GM19467 (cell line): ENCODE results near the gene THUMPD3.

Experiments
- ATAC-seq: cut with Tn5 transposase; IDR thresholded peaks from one replicate; pipeline ENCODE4 v1.9.1; 2021; ENCODE audit warnings: mild to moderate bottlenecking, moderate library complexity; ENCODE audit not compliant: unreplicated experiment

THUMPD3 gene

DNA sequence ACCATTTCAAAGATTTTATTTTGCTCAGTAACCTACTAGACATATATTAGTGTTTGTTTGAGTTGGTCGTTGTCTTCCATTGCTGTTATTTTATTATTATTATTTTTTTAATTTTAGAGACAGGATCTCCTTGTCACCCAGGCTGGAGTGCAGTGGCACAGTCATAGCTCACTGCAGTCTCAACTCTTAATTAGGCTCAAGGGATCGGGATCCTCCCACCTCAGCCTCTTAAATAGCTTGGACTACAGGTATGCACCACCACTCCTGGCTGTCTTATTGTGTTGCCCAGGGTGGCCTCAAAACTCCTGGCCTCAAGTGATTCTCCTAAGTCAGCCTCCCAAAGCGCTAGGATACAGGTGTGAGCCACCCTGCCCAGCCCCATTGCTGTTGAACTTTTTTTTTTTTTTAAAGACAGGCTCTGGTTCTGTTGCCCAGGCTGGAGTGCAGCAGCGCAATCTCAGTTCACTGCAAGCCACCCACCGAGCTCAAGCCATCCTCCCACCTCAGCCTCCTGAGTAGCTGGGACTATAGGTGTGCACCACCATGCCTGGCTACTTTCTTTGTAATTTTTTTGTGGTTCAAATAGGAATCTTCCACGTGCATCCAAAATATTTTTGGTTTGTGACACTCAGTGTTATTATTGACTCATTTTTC lies 52.8 kb downstream of the THUMPD3 start:
- no peak for ATAC-seq

DNA sequence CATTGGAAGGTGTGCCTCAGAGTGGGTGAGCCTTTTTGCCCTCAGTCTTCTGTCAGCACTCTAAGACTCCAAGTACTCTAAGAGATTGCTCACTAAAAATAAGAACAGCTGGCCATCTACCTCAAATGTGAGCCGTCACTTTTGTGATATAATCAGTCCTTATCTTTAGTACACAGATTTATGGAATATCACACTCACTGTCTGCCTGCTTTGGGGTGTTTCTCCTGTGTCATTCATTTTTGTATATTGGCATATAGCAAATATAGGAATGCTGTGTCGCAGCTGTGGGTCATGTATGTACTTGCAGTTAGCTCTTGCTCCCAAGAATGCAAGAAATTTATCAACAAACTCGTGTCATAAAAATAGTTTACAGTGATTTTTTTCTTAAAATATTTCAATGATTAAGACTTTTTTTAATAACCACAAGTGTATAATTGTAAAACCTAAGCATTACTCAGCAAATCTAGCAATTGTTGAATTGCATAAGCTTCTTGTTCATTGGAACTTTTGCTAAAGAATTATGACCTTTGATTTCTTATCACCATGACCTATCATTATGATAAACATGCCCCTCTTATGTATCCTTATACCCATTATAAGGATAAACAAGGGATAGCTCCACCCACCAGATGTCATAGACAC lies 53.4 kb downstream of the THUMPD3 start:
- no peak for ATAC-seq

DNA sequence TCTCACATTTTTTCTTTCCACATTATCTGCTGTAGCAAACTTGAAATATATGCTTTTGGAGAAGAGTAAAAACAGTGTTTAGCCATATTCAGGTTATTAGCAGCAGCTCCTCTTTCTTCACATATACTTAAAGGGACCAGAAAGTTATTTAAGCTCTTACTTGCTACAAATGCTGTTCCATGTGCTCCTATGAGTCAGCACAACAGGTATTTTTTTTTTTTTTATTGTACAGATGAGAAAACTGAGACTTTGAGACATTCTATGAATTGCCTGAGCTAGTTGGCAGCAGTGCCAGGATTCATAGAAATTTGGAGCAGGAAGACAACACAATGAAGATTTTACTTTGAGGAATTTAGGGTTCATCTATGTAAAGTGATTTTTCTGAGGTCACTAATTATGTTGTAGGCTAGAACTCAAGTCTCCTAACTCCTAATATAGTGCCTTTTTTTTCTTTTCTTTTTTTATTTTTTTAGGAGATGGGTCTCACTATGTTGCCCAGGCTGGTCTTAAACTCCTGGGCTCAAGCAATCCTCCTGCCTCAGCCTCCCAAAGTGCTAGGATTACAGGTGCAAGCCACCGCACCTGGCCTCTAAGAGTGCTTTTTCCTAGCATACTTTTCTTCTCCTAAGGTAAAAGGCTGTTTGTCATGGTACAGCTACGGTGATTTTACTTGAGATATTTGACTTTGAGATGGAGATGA lies 58.1 kb downstream of the THUMPD3 start:
- ATAC-seq: no peak

DNA sequence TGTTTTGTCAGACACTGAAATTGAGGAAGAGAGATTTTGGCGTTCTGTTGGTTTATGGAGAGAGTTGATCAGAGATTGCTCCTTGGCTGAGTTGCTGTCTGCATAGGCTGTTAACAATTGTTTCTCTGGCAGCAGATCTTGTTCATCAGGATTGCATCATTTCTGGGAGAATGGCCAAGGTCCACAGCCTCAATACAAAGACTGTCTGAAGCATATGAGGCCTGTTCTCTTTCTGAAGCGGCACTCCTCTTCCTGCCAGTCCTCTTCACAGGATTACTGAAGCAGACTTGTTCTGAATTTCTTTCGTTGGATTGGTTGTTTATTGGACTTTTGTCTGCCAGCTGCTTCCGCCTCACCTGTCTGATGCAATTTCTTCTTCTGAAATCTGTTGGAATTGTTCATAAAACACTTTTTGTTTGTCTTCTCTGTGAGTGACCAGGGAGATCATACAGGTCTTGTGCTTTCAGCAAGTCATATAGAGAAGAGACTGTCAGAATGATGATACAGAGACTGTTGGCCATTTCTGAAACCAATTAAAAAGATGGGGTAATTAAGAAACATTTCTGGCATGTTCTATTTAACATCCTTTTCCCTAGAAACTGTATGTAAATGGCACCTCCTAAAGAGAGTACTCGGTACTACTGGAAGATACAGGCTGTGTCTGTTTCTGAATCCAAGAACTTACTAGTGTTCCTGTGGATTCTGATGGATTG lies 60.0 kb downstream of the THUMPD3 start:
- no peak for ATAC-seq

DNA sequence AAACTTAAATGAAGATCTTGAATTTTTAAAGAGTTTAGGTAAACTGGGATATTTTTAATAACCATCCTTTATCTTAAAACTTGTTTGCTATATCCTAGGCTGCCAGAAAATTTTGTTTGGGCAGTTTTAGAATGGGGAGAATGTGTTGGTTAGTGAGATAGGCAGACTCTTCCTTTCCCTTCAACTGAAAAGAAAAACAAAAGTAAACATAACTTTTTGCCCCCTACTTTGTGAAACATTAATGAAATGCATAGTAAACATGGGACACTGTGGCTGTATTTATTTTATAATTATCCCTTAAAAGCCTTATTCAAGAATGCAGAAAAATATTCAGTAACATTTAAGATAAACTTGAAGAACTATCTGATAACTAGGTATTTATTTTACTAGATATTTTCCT lies 65.6 kb downstream of the THUMPD3 start:
- no peak for ATAC-seq

DNA sequence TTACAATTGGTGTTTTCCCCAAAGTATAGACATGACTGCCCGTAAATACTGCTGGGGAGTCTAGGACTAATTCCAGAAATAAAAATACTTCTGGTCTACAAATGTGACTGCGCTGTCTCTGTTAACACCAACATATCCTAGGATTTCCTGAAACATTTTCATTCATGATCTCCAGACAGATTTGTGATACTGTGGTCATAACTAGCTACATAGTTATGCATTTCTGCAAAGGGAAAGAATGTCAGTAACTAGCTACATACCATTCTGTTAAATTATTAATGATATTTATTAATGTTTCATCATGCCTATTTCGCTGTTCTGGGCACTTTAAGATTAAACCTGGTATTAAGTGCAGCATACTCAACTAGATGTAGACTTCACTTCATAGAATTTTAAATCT lies 67.9 kb downstream of the THUMPD3 start:
- ATAC-seq: no peak

DNA sequence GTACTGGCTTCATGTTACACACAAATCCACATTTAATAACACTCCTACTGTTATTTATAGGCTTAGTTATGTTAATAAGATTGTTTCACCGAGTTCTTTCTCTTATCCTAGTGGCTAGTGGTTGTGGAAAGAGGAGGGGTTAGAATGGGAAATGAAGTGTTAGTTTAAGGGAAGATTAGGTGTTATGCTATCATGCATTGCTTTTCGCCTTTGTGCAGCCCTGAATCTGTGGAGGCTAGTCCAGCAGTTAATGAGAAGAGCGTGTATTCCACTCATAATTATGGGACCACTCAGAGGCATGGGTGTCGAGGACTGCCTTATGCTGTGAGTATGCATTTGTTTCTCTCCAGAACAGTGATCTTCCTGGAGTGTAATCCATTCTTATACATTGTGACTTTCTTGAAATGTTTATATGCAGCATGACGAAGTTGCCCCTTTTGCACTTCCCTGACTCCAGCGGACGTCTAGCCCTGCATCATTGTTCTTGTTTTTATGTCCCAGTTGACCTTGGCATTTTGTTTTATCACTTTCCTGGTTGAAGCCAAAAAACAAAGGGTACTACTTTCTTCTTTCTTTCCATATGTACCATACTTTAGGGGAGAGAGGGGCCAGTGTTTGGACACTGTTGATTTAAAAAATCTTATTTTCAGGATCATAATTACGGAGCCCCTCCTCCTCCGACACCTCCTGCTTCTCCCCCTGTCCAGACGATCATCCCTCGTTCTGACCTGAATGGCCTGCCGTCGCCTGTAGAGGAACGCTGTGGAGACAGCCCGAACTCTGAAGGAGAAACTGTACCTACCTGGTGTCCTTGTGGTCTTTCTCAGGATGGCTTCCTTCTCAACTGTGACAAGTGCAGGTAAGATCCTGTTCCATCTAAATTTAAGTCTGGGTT lies 71.0 kb downstream of the THUMPD3 start:
- no peak for ATAC-seq

DNA sequence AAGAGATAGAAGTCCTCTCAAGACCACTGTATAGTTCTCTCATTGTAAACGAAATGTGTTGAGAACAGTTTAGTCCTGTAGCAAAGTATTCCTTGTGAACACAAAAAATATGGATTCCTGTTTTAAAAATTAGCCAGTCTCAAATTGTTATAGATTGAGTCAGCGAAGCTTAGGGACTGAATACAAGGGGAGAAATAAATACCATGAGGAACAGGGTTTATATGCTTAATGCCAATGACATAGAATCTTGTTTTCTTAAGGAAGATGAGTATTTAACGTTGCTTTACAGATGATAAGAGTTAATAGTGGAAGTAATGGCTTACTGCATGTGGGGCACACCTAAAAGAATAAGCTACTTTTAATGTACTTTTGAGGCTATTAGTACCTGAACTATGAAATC lies 72.5 kb downstream of the THUMPD3 start:
- no peak for ATAC-seq
